ENCODE data around the gene GNB1. TPM values are rescaled to one million over a fixed set of nuclear protein-coding genes. Genes with fewer than 3 reads are reported as not detected.

Gene GNB1
- total and polyA plus RNA-seq, 12 donors = 64.9 to 228 (median 168) TPM

GRCh38 chr1:1915911-1916840 lies 25.3 kb upstream of the GNB1 start:
- Histone ChIP-seq H3K27me3 (no peaks in the 10 kb centered on the region), H3K36me3 (no peaks in the 10 kb centered on the region), H3K27ac (no peak overlapping the region), H3K4me3 (no peak overlapping the region), H3K9me3 (no peaks in the 10 kb centered on the region), H3K4me1 (peaks cover 10 to 19% (median 13%) of the 10 kb centered on the region in 9 donors)
- no peak for TF ChIP-seq CTCF (IDR thresholded peaks at IDR 0.05)
- DNase-seq = no peak
- intact Hi-C loops (cut with DNase I) = no loop called here
- WGBS, 2 donors = 94 to 96% methylated on average over 23 of the region's 23 CpGs
- ATAC-seq = no peak

GRCh38 chr1:1914971-1915692 lies 24.2 kb upstream of the GNB1 start, which contains the start of gene CALML6:
TSS of gene CALML6 (plus strand) at chr1:1915260. CDS start at chr1:1915281, 21 bp downstream.
- no peaks in the 10 kb centered on the region for H3K36me3 ChIP-seq
- no peak within 1 kb of the TSS for H3K4me3 ChIP-seq
- no peaks in the 10 kb centered on the region for H3K27me3 ChIP-seq
- ATAC-seq = no peak
- 84 to 86% methylated on average over 15 of the region's 15 CpGs for WGBS, 2 donors
- no peaks in the 10 kb centered on the region for H3K9me3 ChIP-seq
- H3K4me1 ChIP-seq = peaks cover 10 to 20% (median 13%) of the 10 kb centered on the region in 9 donors
- TF ChIP-seq CTCF (IDR thresholded peaks at IDR 0.05) = no peak
- intact Hi-C loops (cut with DNase I) = no loop called here
- DNase-seq = no peak
- no peak within 1 kb of the TSS for H3K27ac ChIP-seq

GRCh38 chr1:1914101-1914970 lies 23.4 kb upstream of the GNB1 start:
- no peak for TF ChIP-seq CTCF (IDR thresholded peaks at IDR 0.05)
- Histone ChIP-seq H3K4me3 (no peak overlapping the region), H3K4me1 (peaks cover 10 to 22% (median 19%) of the 10 kb centered on the region in 9 donors), H3K27ac (no peak overlapping the region), H3K27me3 (no peaks in the 10 kb centered on the region), H3K36me3 (no peaks in the 10 kb centered on the region), H3K9me3 (no peaks in the 10 kb centered on the region)
- ATAC-seq (no peak), DNase-seq (no peak)
- intact Hi-C loops (cut with DNase I) = no loop called here
- 68 to 76% methylated on average over 20 of the region's 20 CpGs for WGBS, 2 donors

All from heart right ventricle (tissue), 16 donors.